Measurements from ENCODE around the gene CCDC82. TPM values are rescaled to one million over a fixed set of nuclear protein-coding genes. Genes with fewer than 3 reads are reported as not detected.

CCDC82 gene
- total and polyA plus RNA-seq, 2 experiments from 2014 or later, result 19.1 to 33.2 TPM

GRCh38 chr11:96319898-96320656 lies 69.6 kb downstream of the CCDC82 start:
- Histone ChIP-seq H3K4me1 (ENCODE audit: insufficient read depth) (peaks cover 68% of the 10 kb centered on the region), H2AFZ (no peak overlapping the region), H3K9me3 (ENCODE audit: low read depth) (no peaks in the 10 kb centered on the region), H3K27me3 (replicated peaks; ENCODE audit: insufficient read depth) (no peaks in the 10 kb centered on the region), H3K79me2 (ENCODE audit: insufficient read depth) (peaks cover 98% of the 10 kb centered on the region), H3K4me3 (no peak overlapping the region), H3K36me3 (ENCODE audit: low read depth) (no peaks in the 10 kb centered on the region), H3K9ac (no peak overlapping the region), H4K20me1 (ENCODE audit: insufficient read depth) (no peaks in the 10 kb centered on the region), H3K27ac (no peak overlapping the region), H3K9me2 (ENCODE audit: insufficient read depth) (no peaks in the 10 kb centered on the region), H3K4me2 (ENCODE audit: unreplicated experiment) (no peak overlapping the region), H3F3A (ENCODE audit: insufficient read depth) (peaks cover 41% of the 10 kb centered on the region)
- peak; percentile 49 for DNase-seq
- WGBS, 2 experiments (ENCODE audit: low coverage in 1 of 2, low lambda C conversion rate in 2 of 2, missing lambda C conversion rate in 2 of 2), result 75 to 83% methylated on average over 2 of the region's 2 CpGs
- in situ Hi-C loops (cut with MboI), result no loop called here
- TF ChIP-seq EZH2 (IDR thresholded peaks at IDR 0.05; ENCODE audit: insufficient read depth, poor library complexity, severe bottlenecking) (no peak), EZH2phosphoT487 (IDR thresholded peaks at IDR 0.05; ENCODE audit: insufficient read depth, low read depth) (no peak)

GRCh38 chr11:96318850-96319249 lies 70.9 kb downstream of the CCDC82 start:
- peaks cover 100% of the 10 kb centered on the region for H3K79me2 ChIP-seq (ENCODE audit: insufficient read depth)
- H3F3A ChIP-seq (ENCODE audit: insufficient read depth), result peaks cover 40% of the 10 kb centered on the region
- TF ChIP-seq EZH2phosphoT487 (IDR thresholded peaks at IDR 0.05; ENCODE audit: insufficient read depth, low read depth) (no peak), EZH2 (IDR thresholded peaks at IDR 0.05; ENCODE audit: insufficient read depth, poor library complexity, severe bottlenecking) (no peak)
- H3K27ac ChIP-seq, result no peak overlapping the region
- peaks cover 68% of the 10 kb centered on the region for H3K4me1 ChIP-seq (ENCODE audit: insufficient read depth)
- DNase-seq, result no peak
- H3K36me3 ChIP-seq (ENCODE audit: low read depth), result no peaks in the 10 kb centered on the region
- no peak overlapping the region for H2AFZ ChIP-seq
- no peak overlapping the region for H3K4me2 ChIP-seq (ENCODE audit: unreplicated experiment)
- no peaks in the 10 kb centered on the region for H3K9me2 ChIP-seq (ENCODE audit: insufficient read depth)
- H3K4me3 ChIP-seq, result no peak overlapping the region
- H3K9me3 ChIP-seq (ENCODE audit: low read depth), result no peaks in the 10 kb centered on the region
- H3K9ac ChIP-seq, result no peak overlapping the region
- H3K27me3 ChIP-seq (replicated peaks; ENCODE audit: insufficient read depth), result no peaks in the 10 kb centered on the region
- 91 to 94% methylated on average over 3 of the region's 3 CpGs for WGBS, 2 experiments (ENCODE audit: low coverage in 1 of 2, low lambda C conversion rate in 2 of 2, missing lambda C conversion rate in 2 of 2)
- in situ Hi-C loops (cut with MboI), result no loop called here
- no peaks in the 10 kb centered on the region for H4K20me1 ChIP-seq (ENCODE audit: insufficient read depth)

- WGBS, 2 experiments (ENCODE audit: low coverage in 1 of 2, low lambda C conversion rate in 2 of 2, missing lambda C conversion rate in 2 of 2), result 100% methylated on average over 1 of the region's 1 CpG
- Histone ChIP-seq H3F3A (ENCODE audit: insufficient read depth) (peaks cover 40% of the 10 kb centered on the region), H3K36me3 (ENCODE audit: low read depth) (no peaks in the 10 kb centered on the region), H3K4me3 (no peak overlapping the region), H3K27me3 (replicated peaks; ENCODE audit: insufficient read depth) (no peaks in the 10 kb centered on the region), H3K9me2 (ENCODE audit: insufficient read depth) (no peaks in the 10 kb centered on the region), H3K4me1 (ENCODE audit: insufficient read depth) (peaks cover 68% of the 10 kb centered on the region), H3K27ac (no peak overlapping the region), H3K79me2 (ENCODE audit: insufficient read depth) (peaks cover 100% of the 10 kb centered on the region), H3K9me3 (ENCODE audit: low read depth) (no peaks in the 10 kb centered on the region), H4K20me1 (ENCODE audit: insufficient read depth) (no peaks in the 10 kb centered on the region), H3K4me2 (ENCODE audit: unreplicated experiment) (no peak overlapping the region), H3K9ac (no peak overlapping the region), H2AFZ (no peak overlapping the region)
- no peak for TF ChIP-seq EZH2 (IDR thresholded peaks at IDR 0.05; ENCODE audit: insufficient read depth, poor library complexity, severe bottlenecking)
- no peak for TF ChIP-seq EZH2phosphoT487 (IDR thresholded peaks at IDR 0.05; ENCODE audit: insufficient read depth, low read depth)
- DNase-seq, result no peak
- in situ Hi-C loops (cut with MboI), result no loop called here
Observed at GRCh38 chr11:96318399-96318798, 71.3 kb downstream of the CCDC82 start.

GRCh38 chr11:96317985-96318384 lies 71.7 kb downstream of the CCDC82 start:
- Histone ChIP-seq H3K4me2 (ENCODE audit: unreplicated experiment) (no peak overlapping the region), H2AFZ (no peak overlapping the region), H3K4me1 (ENCODE audit: insufficient read depth) (peaks cover 69% of the 10 kb centered on the region), H3K36me3 (ENCODE audit: low read depth) (no peaks in the 10 kb centered on the region), H3K9ac (no peak overlapping the region), H3K27me3 (replicated peaks; ENCODE audit: insufficient read depth) (no peaks in the 10 kb centered on the region), H4K20me1 (ENCODE audit: insufficient read depth) (no peaks in the 10 kb centered on the region), H3K27ac (no peak overlapping the region), H3F3A (ENCODE audit: insufficient read depth) (peaks cover 40% of the 10 kb centered on the region), H3K79me2 (ENCODE audit: insufficient read depth) (peaks cover 100% of the 10 kb centered on the region), H3K4me3 (no peak overlapping the region), H3K9me2 (ENCODE audit: insufficient read depth) (no peaks in the 10 kb centered on the region), H3K9me3 (ENCODE audit: low read depth) (no peaks in the 10 kb centered on the region)
- DNase-seq, result no peak
- TF ChIP-seq EZH2 (IDR thresholded peaks at IDR 0.05; ENCODE audit: insufficient read depth, poor library complexity, severe bottlenecking) (no peak), EZH2phosphoT487 (IDR thresholded peaks at IDR 0.05; ENCODE audit: insufficient read depth, low read depth) (no peak)
- WGBS, 2 experiments (ENCODE audit: low coverage in 1 of 2, low lambda C conversion rate in 2 of 2, missing lambda C conversion rate in 2 of 2), result 96 to 99% methylated on average over 2 of the region's 2 CpGs
- in situ Hi-C loops (cut with MboI), result no loop called here
